ENCODE measurements around the gene AP2A1. TPM values are rescaled to one million over a fixed set of nuclear protein-coding genes. Genes with fewer than 3 reads are reported as not detected.

The AP2A1 gene
- total RNA-seq, 1 experiment from 2014 or later, result 107 TPM

- no peaks in the 10 kb centered on the region for H3K4me1 Mint-ChIP-seq (ENCODE audit: low read depth, unreplicated experiment)
- H3K36me3 Mint-ChIP-seq (ENCODE audit: insufficient read depth, unreplicated experiment), result peaks cover 33% of the 10 kb centered on the region
- intact Hi-C loops (cut with micrococcal nuclease; ENCODE audit: unreplicated experiment), result no loop called here
- Histone ChIP-seq H3K4me1 (no peaks in the 10 kb centered on the region), H3K9me3 (no peaks in the 10 kb centered on the region), H3K4me3 (ENCODE audit: low read depth, low read length) (no peak overlapping the region), H3K27me3 (replicated peaks; ENCODE audit: control insufficient read depth, insufficient read depth, low read length) (no peaks in the 10 kb centered on the region), H3K36me3 (ENCODE audit: control insufficient read depth, insufficient read depth, low read length) (peaks cover 2% of the 10 kb centered on the region)
- no peak overlapping the region for H3K27ac Mint-ChIP-seq (ENCODE audit: unreplicated experiment)
- H3K9me3 Mint-ChIP-seq (ENCODE audit: unreplicated experiment), result no peaks in the 10 kb centered on the region
- BruUV-seq (replicated peaks), result no TSS peak
- no peak for DNase-seq
- ChIA-PET CTCF (no interaction called here), POLR2A (no interaction called here)
- no peak overlapping the region for H3K4me3 Mint-ChIP-seq (ENCODE audit: unreplicated experiment)
- H3K27me3 Mint-ChIP-seq (ENCODE audit: insufficient read depth, unreplicated experiment), result no peaks in the 10 kb centered on the region
- no peak for TF ChIP-seq CTCF (IDR thresholded peaks at IDR 0.05; ENCODE audit: insufficient read depth in 1 of 2, low read depth in 1 of 2, low read length in 1 of 2, severe bottlenecking in 1 of 2, unreplicated experiment in 1 of 2)
These were observed 62.4 kb downstream of the AP2A1 start for GRCh38 chr19:49829200-49829599.

- intact Hi-C loops (cut with micrococcal nuclease; ENCODE audit: unreplicated experiment), result no loop called here
- ChIA-PET CTCF (no interaction called here), POLR2A (no interaction called here)
- H3K9me3 Mint-ChIP-seq (ENCODE audit: unreplicated experiment), result no peaks in the 10 kb centered on the region
- no peak overlapping the region for H3K27ac Mint-ChIP-seq (ENCODE audit: unreplicated experiment)
- BruUV-seq (replicated peaks), result no TSS peak
- Histone ChIP-seq H3K4me1 (no peaks in the 10 kb centered on the region), H3K4me3 (ENCODE audit: low read depth, low read length) (no peak overlapping the region), H3K27me3 (replicated peaks; ENCODE audit: control insufficient read depth, insufficient read depth, low read length) (no peaks in the 10 kb centered on the region), H3K9me3 (no peaks in the 10 kb centered on the region), H3K36me3 (ENCODE audit: control insufficient read depth, insufficient read depth, low read length) (peaks cover 2% of the 10 kb centered on the region)
- no peaks in the 10 kb centered on the region for H3K27me3 Mint-ChIP-seq (ENCODE audit: insufficient read depth, unreplicated experiment)
- H3K4me3 Mint-ChIP-seq (ENCODE audit: unreplicated experiment), result no peak overlapping the region
- H3K36me3 Mint-ChIP-seq (ENCODE audit: insufficient read depth, unreplicated experiment), result peaks cover 33% of the 10 kb centered on the region
- TF ChIP-seq CTCF (IDR thresholded peaks at IDR 0.05; ENCODE audit: insufficient read depth in 1 of 2, low read depth in 1 of 2, low read length in 1 of 2, severe bottlenecking in 1 of 2, unreplicated experiment in 1 of 2), result no peak
- H3K4me1 Mint-ChIP-seq (ENCODE audit: low read depth, unreplicated experiment), result no peaks in the 10 kb centered on the region
- no peak for DNase-seq
These were observed 62.9 kb downstream of the AP2A1 start for GRCh38 chr19:49829721-49830120.

GRCh38 chr19:49830766-49831165 lies 64.0 kb downstream of the AP2A1 start:
- H3K4me3 Mint-ChIP-seq (ENCODE audit: unreplicated experiment), result no peak overlapping the region

More at GRCh38 chr19:49830766-49831165, 64.0 kb downstream of the AP2A1 start:
- no peaks in the 10 kb centered on the region for H3K27me3 ChIP-seq (replicated peaks; ENCODE audit: control insufficient read depth, insufficient read depth, low read length)
- ChIA-PET POLR2A (no interaction called here), CTCF (no interaction called here)
- no peak overlapping the region for H3K27ac Mint-ChIP-seq (ENCODE audit: unreplicated experiment)
- no peak for DNase-seq
- no peaks in the 10 kb centered on the region for H3K9me3 Mint-ChIP-seq (ENCODE audit: unreplicated experiment)
- no peaks in the 10 kb centered on the region for H3K4me1 ChIP-seq
- H3K36me3 Mint-ChIP-seq (ENCODE audit: insufficient read depth, unreplicated experiment), result peaks cover 41% of the 10 kb centered on the region
- H3K9me3 ChIP-seq, result no peaks in the 10 kb centered on the region
- intact Hi-C loops (cut with micrococcal nuclease; ENCODE audit: unreplicated experiment), result no loop called here
- TF ChIP-seq CTCF (IDR thresholded peaks at IDR 0.05; ENCODE audit: insufficient read depth in 1 of 2, low read depth in 1 of 2, low read length in 1 of 2, severe bottlenecking in 1 of 2, unreplicated experiment in 1 of 2), result no peak
- H3K4me3 ChIP-seq (ENCODE audit: low read depth, low read length), result no peak overlapping the region
- no peaks in the 10 kb centered on the region for H3K4me1 Mint-ChIP-seq (ENCODE audit: low read depth, unreplicated experiment)
- no peaks in the 10 kb centered on the region for H3K27me3 Mint-ChIP-seq (ENCODE audit: insufficient read depth, unreplicated experiment)
- peaks cover 2% of the 10 kb centered on the region for H3K36me3 ChIP-seq (ENCODE audit: control insufficient read depth, insufficient read depth, low read length)
- no TSS peak for BruUV-seq (replicated peaks)
